H1 (cell line): Measurements from ENCODE around the gene GMPR.

Experiments used
- RFX5 ChIP-seq: IDR thresholded peaks from 2 replicates; pipeline ENCODE4 v1.6.1; 2011; ENCODE audit warnings: low read depth, low read length, improper control_type of control experiment, borderline replicate concordance
- TF ChIP-seq, protein P1 (sequence below), 3 experiments: IDR thresholded peaks; 1 replicate in 2 of 3; 2 replicates in 1 of 3; pipeline versions ENCODE4 v1.5.1 to v1.6.1; 2011; ENCODE audit warnings: low read length in 3 of 3, mild to moderate bottlenecking in 3 of 3, inconsistent platforms in 2 of 3, low read depth in 1 of 3, moderate library complexity in 1 of 3; ENCODE audit not compliant: insufficient read depth in 1 of 3; ENCODE audit errors: control extremely low read depth in 1 of 3

DNA sequence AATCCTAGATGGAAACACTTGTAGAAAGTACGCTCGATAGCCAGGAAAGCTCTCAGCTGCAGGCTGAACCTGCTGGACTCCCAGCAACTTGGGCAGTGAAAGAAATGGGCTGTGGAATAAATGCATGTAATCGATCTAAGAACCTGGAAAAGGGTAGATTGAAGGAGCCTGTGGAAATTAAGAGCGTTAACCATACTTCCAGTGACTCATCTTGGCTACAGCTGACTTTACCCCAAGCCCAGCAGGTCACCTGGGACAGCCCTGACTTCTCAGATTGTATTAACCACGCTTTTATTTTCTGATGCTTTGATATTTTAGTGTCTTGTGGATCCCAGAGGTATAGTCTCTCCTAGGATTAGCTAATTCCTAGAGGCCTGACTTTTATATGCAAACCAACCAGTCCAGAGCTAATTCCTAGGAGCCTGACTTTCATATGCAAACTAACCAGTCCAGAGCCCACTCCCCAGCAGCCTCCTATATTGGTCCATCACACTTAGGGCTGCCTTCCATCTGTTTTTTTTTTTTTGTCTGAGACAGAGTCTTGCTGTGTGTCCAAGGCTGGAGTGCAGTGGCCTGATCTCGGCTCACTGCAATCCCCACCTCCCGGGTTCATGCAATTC, 86.3 kb downstream of the GMPR start:
- TF ChIP-seq, protein P1, sequence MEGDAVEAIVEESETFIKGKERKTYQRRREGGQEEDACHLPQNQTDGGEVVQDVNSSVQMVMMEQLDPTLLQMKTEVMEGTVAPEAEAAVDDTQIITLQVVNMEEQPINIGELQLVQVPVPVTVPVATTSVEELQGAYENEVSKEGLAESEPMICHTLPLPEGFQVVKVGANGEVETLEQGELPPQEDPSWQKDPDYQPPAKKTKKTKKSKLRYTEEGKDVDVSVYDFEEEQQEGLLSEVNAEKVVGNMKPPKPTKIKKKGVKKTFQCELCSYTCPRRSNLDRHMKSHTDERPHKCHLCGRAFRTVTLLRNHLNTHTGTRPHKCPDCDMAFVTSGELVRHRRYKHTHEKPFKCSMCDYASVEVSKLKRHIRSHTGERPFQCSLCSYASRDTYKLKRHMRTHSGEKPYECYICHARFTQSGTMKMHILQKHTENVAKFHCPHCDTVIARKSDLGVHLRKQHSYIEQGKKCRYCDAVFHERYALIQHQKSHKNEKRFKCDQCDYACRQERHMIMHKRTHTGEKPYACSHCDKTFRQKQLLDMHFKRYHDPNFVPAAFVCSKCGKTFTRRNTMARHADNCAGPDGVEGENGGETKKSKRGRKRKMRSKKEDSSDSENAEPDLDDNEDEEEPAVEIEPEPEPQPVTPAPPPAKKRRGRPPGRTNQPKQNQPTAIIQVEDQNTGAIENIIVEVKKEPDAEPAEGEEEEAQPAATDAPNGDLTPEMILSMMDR (IDR thresholded peaks at IDR 0.05; ENCODE audit: control extremely low read depth in 1 of 3, insufficient read depth in 1 of 3, low read depth in 1 of 3, low read length in 3 of 3), result no peak
- TF ChIP-seq RFX5, result no peak
